ENCODE measurements around the gene ADAMTS7. TPM values are rescaled to one million over a fixed set of nuclear protein-coding genes. Genes with fewer than 3 reads are reported as not detected.
"Not testable (repeated sequence)": the region's sequence is repeated elsewhere in the genome, so short reads cannot be mapped to it uniquely, and the experiment has no call there.

Gene ADAMTS7
- polyA plus RNA-seq, 2 of the 4 experiments (the other 2 are of a cell fraction) = 1.5 to 2.9 TPM

- Histone ChIP-seq H3K4me2 (no peak overlapping the region), H3K4me1 (no peaks in the 10 kb centered on the region), H3K4me3 (no peak overlapping the region), H3K9me3 (no peaks in the 10 kb centered on the region), H3K27ac (no peak overlapping the region)
- FAIRE-seq (no peak), DNase-seq (ENCODE audit: low read depth in 1 of 2, low spot score in 1 of 2) (no peak), ATAC-seq (peak; percentile 22 to 35; a peak in 4 of 6 replicates)
- POLR2A ChIA-PET = no interaction called here
- CTCF ChIA-PET = no interaction called here
- TF ChIP-seq ATOH8 (CRISPR knock-in tag; IDR thresholded peaks at IDR 0.05; ENCODE audit: low read depth) (no peak), ZC3H11A (IDR thresholded peaks at IDR 0.05) (no peak), HEYL (CRISPR knock-in tag; IDR thresholded peaks at IDR 0.05) (no peak), KDM5A (IDR thresholded peaks at IDR 0.05) (no peak), KDM1A (IDR thresholded peaks at IDR 0.05; ENCODE audit: low read depth) (no peak), BHLHE40 (IDR thresholded peaks at IDR 0.05; ENCODE audit: low read depth, low read length) (no peak), FOXS1 (CRISPR knock-in tag; IDR thresholded peaks at IDR 0.05) (no peak), E2F6 (IDR thresholded peaks at IDR 0.05; ENCODE audit: borderline replicate concordance, low read depth) (no peak), RNF2 (IDR thresholded peaks at IDR 0.05; ENCODE audit: borderline replicate concordance, low read depth) (no peak), BCL3 (IDR thresholded peaks at IDR 0.05) (no peak), PHF8 (IDR thresholded peaks at IDR 0.05; ENCODE audit: borderline replicate concordance, low read depth) (no peak), NR3C1 (IDR thresholded peaks at IDR 0.05) (no peak), NPAS2 (CRISPR knock-in tag; IDR thresholded peaks at IDR 0.05; ENCODE audit: borderline replicate concordance) (no peak)
- 79% methylated on average over 7 of the region's 7 CpGs for WGBS (ENCODE audit: missing lambda C conversion rate)
These were observed 29.6 kb upstream of the ADAMTS7 start for GRCh38 chr15:78840661-78841375.

- ChIA-PET POLR2A (interaction anchor here (0.6 kb wide), 1 partner anchor 21 kb away, joined by 3 read pairs; no protein-coding TSS in a partner anchor), CTCF (interaction anchor here (1.1 to 2.1 kb wide), 3 partner anchors 10 to 88 kb away, joined by 3 to 10 read pairs (median 6); no protein-coding TSS in a partner anchor)
- ATAC-seq; H3K4me1 ChIP-seq; H3K4me3 ChIP-seq; H3K4me2 ChIP-seq; H3K27ac ChIP-seq; H3K9me3 ChIP-seq; DNase-seq (ENCODE audit: low read depth in 1 of 2, low spot score in 1 of 2); FAIRE-seq: not testable (repeated sequence)
- WGBS (ENCODE audit: missing lambda C conversion rate) = 79% methylated on average over 6 of the region's 6 CpGs
These were observed 27.9 kb upstream of the ADAMTS7 start for GRCh38 chr15:78839151-78839550.

GRCh38 chr15:78838489-78838888 lies 27.2 kb upstream of the ADAMTS7 start:
- ChIA-PET CTCF (interaction anchor here (0.6 to 2.1 kb wide), 6 partner anchors 11 to 350 kb away, joined by 3 to 10 read pairs (median 4); partner anchors contain the start of gene ADAMTS7), POLR2A (no interaction called here)
- no peak for ATAC-seq
- TF ChIP-seq JUN (IDR thresholded peaks at IDR 0.05) (no peak), TFCP2L1 (CRISPR knock-in tag; IDR thresholded peaks at IDR 0.05) (no peak), POLR2AphosphoS2 (conservative IDR thresholded peaks at IDR 0.05; ENCODE audit: low read length) (no peak)
- no peak for DNase-seq (ENCODE audit: low read depth in 1 of 2, low spot score in 1 of 2)
- H3K9me3 ChIP-seq = no peaks in the 10 kb centered on the region
- FAIRE-seq = no peak
- H3K4me3 ChIP-seq = no peak overlapping the region
- H3K4me1 ChIP-seq = no peaks in the 10 kb centered on the region
- H3K4me2 ChIP-seq = no peak overlapping the region
- 61% methylated on average over 3 of the region's 3 CpGs for WGBS (ENCODE audit: missing lambda C conversion rate)
- no peak overlapping the region for H3K27ac ChIP-seq

- Histone ChIP-seq H3K4me1 (no peaks in the 10 kb centered on the region), H3K27ac (no peak overlapping the region), H3K4me3 (no peak overlapping the region), H3K4me2 (no peak overlapping the region), H3K9me3 (no peaks in the 10 kb centered on the region)
- ChIA-PET POLR2A (no interaction called here), CTCF (interaction anchor here (1.0 to 2.1 kb wide), 3 partner anchors 12 to 86 kb away, joined by 3 to 10 read pairs (median 4); partner anchors contain the start of gene ADAMTS7)
- no peak for FAIRE-seq
- DNase-seq (ENCODE audit: low read depth in 1 of 2, low spot score in 1 of 2) = no peak
- WGBS (ENCODE audit: missing lambda C conversion rate) = 86% methylated on average over 8 of the region's 8 CpGs
- peak in 1 of 2 experiments; percentile 44; a peak in 2 of 6 replicates for ATAC-seq
- TF ChIP-seq MAZ (IDR thresholded peaks at IDR 0.05; ENCODE audit: borderline replicate concordance, low read depth, low read length) (no peak), BHLHE40 (IDR thresholded peaks at IDR 0.05; ENCODE audit: low read depth, low read length) (no peak), RCOR1 (IDR thresholded peaks at IDR 0.05; ENCODE audit: low read depth, low read length) (no peak), EP300 (IDR thresholded peaks at IDR 0.05) (no peak), HOXA7 (CRISPR knock-in tag; IDR thresholded peaks at IDR 0.05) (no peak), TP53 (CRISPR knock-in tag; IDR thresholded peaks at IDR 0.05) (no peak), GATA3 (IDR thresholded peaks at IDR 0.05; ENCODE audit: borderline replicate concordance) (no peak), E2F6 (IDR thresholded peaks at IDR 0.05; ENCODE audit: borderline replicate concordance, low read depth) (no peak), SMC3 (IDR thresholded peaks at IDR 0.05) (no peak), FOSL2 (IDR thresholded peaks at IDR 0.05) (no peak), FOSL2 (CRISPR knock-in tag; IDR thresholded peaks at IDR 0.05) (no peak), FOXS1 (CRISPR knock-in tag; IDR thresholded peaks at IDR 0.05) (no peak), USF2 (IDR thresholded peaks at IDR 0.05) (no peak)
These were observed 26.3 kb upstream of the ADAMTS7 start for GRCh38 chr15:78837543-78837942.

Measured in A549 (cell line).